ENCODE measurements around the gene PTK7.

PTK7 gene

GRCh38 chr6:43120101-43120763 is 44.1 kb downstream of the PTK7 start:
- no peak overlapping the region for H3K4me3 ChIP-seq (ENCODE audit: low read length)
- no peak for DNase-seq (ENCODE audit: low read depth)
- no peak for TF ChIP-seq CTCF (conservative IDR thresholded peaks at IDR 0.05; ENCODE audit: low read depth, low read length)

GRCh38 chr6:43120944-43121913 is 45.1 kb downstream of the PTK7 start:
- peak overlapping the region; percentile 2 for H3K4me3 ChIP-seq (ENCODE audit: low read length)
- peak; percentile 98 for DNase-seq (ENCODE audit: low read depth)
- TF ChIP-seq CTCF (conservative IDR thresholded peaks at IDR 0.05; ENCODE audit: low read depth, low read length), result peak; percentile 24

GRCh38 chr6:43122146-43122545 is 46.0 kb downstream of the PTK7 start:
- TF ChIP-seq CTCF (conservative IDR thresholded peaks at IDR 0.05; ENCODE audit: low read depth, low read length), result no peak
- H3K4me3 ChIP-seq (ENCODE audit: low read length), result no peak overlapping the region
- DNase-seq (ENCODE audit: low read depth), result no peak

GRCh38 chr6:43123461-43124314 is 47.6 kb downstream of the PTK7 start:
- H3K4me3 ChIP-seq (ENCODE audit: low read length), result no peak overlapping the region
- no peak for TF ChIP-seq CTCF (conservative IDR thresholded peaks at IDR 0.05; ENCODE audit: low read depth, low read length)
- no peak for DNase-seq (ENCODE audit: low read depth)

- no peak overlapping the region for H3K4me3 ChIP-seq (ENCODE audit: low read length)
- TF ChIP-seq CTCF (conservative IDR thresholded peaks at IDR 0.05; ENCODE audit: low read depth, low read length), result no peak
- DNase-seq (ENCODE audit: low read depth), result no peak
Measured at GRCh38 chr6:43124481-43124880, 48.4 kb downstream of the PTK7 start.

GRCh38 chr6:43125119-43125518 is 49.0 kb downstream of the PTK7 start:
- no peak overlapping the region for H3K4me3 ChIP-seq (ENCODE audit: low read length)

More at GRCh38 chr6:43125119-43125518, 49.0 kb downstream of the PTK7 start:
- no peak for TF ChIP-seq CTCF (conservative IDR thresholded peaks at IDR 0.05; ENCODE audit: low read depth, low read length)
- peak; percentile 89 for DNase-seq (ENCODE audit: low read depth)
